ENCODE measurements around the gene DLEC1. TPM values are rescaled to one million over a fixed set of nuclear protein-coding genes. Genes with fewer than 3 reads are reported as not detected.
"Not testable (repeated sequence)": the region's sequence is repeated elsewhere in the genome, so short reads cannot be mapped to it uniquely, and the experiment has no call there.

The DLEC1 gene
- total RNA-seq, 1 experiment from 2014 or later: 1.3 TPM

DNA sequence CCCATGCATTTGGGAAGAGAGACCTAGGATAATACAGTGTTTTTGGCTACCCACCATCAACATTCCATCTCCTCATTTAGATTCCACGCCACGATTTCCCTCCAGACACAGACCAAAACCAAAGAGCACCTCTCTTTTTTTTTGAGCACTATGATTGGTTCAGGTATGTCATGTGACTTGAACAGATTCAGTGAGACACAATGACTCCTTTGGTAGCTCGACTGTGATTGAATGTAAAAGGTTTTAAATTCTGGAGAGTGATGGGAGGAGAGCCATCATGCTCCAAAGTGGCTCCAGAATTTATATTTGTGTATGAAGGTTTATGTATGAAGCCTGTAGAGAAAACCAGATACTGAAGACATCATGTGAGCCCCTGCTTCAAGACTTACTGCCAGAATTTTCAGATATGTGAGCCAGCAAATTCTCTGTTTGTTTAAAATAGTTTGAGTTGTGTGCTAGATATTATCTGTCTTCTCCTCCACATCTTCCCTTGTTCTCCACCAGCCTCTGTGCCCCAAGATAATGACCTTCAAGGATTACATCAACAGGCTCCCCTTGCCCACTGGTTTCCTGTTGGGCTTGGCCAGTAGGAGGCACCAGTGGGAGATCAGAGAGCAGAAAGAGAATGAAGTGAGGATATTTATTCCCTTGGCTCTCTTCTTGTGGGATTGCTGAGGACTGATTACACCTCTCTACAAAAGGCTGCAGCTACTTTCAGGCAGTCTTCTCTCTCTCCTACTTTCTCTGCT, 111.9 kb downstream of the DLEC1 start:
- Histone ChIP-seq H3K27me3 (ENCODE audit: control insufficient read depth, insufficient read depth, low read length) (no peaks in the 10 kb centered on the region), H3K4me3 (ENCODE audit: insufficient read depth, low read depth, low read length) (no peak overlapping the region), H3K36me3 (replicated peaks; ENCODE audit: control insufficient read depth, insufficient read depth, low read length) (no peaks in the 10 kb centered on the region)
- DNase-seq: no peak

- H3K4me3 ChIP-seq (ENCODE audit: insufficient read depth, low read depth, low read length): no peak overlapping the region
- no peak for DNase-seq
- no peaks in the 10 kb centered on the region for H3K27me3 ChIP-seq (ENCODE audit: control insufficient read depth, insufficient read depth, low read length)
- H3K36me3 ChIP-seq (replicated peaks; ENCODE audit: control insufficient read depth, insufficient read depth, low read length): no peaks in the 10 kb centered on the region
Observed at GRCh38 chr3:38151667-38152265, 112.8 kb downstream of the DLEC1 start.

GRCh38 chr3:38152609-38153008, 113.6 kb downstream of the DLEC1 start:
- H3K27me3 ChIP-seq (ENCODE audit: control insufficient read depth, insufficient read depth, low read length): no peaks in the 10 kb centered on the region
- DNase-seq: no peak
- H3K36me3 ChIP-seq (replicated peaks; ENCODE audit: control insufficient read depth, insufficient read depth, low read length): no peaks in the 10 kb centered on the region
- H3K4me3 ChIP-seq (ENCODE audit: insufficient read depth, low read depth, low read length): no peak overlapping the region

DNA sequence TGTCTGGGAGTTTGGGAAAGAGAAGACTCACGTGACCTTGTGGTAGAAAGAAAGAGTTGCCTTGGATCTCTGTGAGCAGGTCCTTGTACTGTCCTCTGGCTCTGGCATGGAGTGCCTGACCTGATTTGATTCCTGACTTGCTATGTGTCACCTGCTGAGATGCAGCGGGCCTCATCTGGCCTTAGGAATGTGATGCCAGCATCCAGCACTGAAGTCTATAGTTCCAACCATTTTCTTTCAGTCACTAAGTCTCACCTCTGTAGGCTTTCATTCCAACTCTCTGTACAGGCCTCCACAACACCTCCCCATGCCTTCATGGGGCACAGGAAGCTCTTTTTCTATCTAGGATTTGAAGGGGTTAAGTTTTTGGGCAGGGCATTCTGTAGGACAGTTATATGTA, 114.2 kb downstream of the DLEC1 start:
- no peaks in the 10 kb centered on the region for H3K36me3 ChIP-seq (replicated peaks; ENCODE audit: control insufficient read depth, insufficient read depth, low read length)
- no peak for DNase-seq
- no peaks in the 10 kb centered on the region for H3K27me3 ChIP-seq (ENCODE audit: control insufficient read depth, insufficient read depth, low read length)
- H3K4me3 ChIP-seq (ENCODE audit: insufficient read depth, low read depth, low read length): no peak overlapping the region

- Histone ChIP-seq H3K36me3 (replicated peaks; ENCODE audit: control insufficient read depth, insufficient read depth, low read length) (no peaks in the 10 kb centered on the region), H3K4me3 (ENCODE audit: insufficient read depth, low read depth, low read length) (no peak overlapping the region), H3K27me3 (ENCODE audit: control insufficient read depth, insufficient read depth, low read length) (no peaks in the 10 kb centered on the region)
- DNase-seq: no peak
Observed at GRCh38 chr3:38154033-38154494, 115.1 kb downstream of the DLEC1 start.

DNA sequence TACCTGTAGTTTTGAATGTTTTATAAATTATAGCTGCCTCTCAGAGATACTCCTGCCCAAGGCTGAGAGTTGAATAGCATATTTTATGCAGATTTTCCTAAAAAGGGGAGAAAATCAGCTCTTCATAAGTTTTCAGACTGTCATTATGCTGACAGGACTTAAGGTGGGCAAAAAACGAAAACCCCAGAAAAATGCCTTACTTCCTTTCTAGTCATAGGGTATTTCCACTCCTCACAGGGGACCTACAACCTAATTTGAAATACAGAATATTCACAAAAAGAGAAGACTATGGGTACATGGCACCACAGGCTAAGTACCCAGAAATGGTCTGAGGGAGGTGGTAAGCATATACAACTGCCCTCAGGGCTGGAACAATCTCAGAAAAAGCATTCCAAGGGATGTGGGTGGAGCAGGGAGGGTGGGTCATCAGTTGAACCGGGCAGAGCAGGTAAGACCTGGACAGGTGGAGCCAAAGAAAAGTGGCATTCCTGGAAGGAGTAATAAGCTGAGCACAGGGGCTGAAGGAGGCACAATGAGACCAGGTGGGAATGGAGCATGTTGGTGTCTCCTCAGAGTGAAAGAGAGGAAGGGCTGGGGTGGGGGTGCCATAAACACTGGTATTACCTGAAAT, 115.7 kb downstream of the DLEC1 start:
- DNase-seq: no peak
- no peaks in the 10 kb centered on the region for H3K36me3 ChIP-seq (replicated peaks; ENCODE audit: control insufficient read depth, insufficient read depth, low read length)
- no peaks in the 10 kb centered on the region for H3K27me3 ChIP-seq (ENCODE audit: control insufficient read depth, insufficient read depth, low read length)
- no peak overlapping the region for H3K4me3 ChIP-seq (ENCODE audit: insufficient read depth, low read depth, low read length)

DNA sequence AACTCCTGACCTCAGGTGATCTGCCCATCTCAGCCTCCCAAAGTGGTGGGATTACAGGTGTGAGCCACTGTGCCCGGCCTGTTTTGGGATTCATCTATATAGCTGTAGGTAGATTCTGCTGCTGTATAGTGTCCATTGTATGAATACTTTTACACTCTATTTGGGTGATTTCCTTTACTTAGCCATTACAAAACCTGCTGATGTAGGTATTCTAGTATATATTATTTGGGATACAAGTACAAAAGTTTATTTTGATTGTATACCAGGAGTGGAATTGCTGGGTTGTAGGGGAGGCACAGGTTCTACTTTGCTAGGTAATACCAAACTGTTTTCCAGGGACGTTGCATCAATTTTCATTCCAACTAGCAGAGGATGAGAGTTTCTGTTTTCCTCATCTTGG, 116.8 kb downstream of the DLEC1 start:
- no peaks in the 10 kb centered on the region for H3K36me3 ChIP-seq (replicated peaks; ENCODE audit: control insufficient read depth, insufficient read depth, low read length)
- no peak overlapping the region for H3K4me3 ChIP-seq (ENCODE audit: insufficient read depth, low read depth, low read length)
- H3K27me3 ChIP-seq (ENCODE audit: control insufficient read depth, insufficient read depth, low read length): no peaks in the 10 kb centered on the region
- DNase-seq: no peak

GRCh38 chr3:38157117-38157516, 118.1 kb downstream of the DLEC1 start:
- H3K36me3 ChIP-seq (replicated peaks; ENCODE audit: control insufficient read depth, insufficient read depth, low read length): no peaks in the 10 kb centered on the region
- no peak for DNase-seq
- H3K27me3 ChIP-seq (ENCODE audit: control insufficient read depth, insufficient read depth, low read length): no peaks in the 10 kb centered on the region
- no peak overlapping the region for H3K4me3 ChIP-seq (ENCODE audit: insufficient read depth, low read depth, low read length)

DNA sequence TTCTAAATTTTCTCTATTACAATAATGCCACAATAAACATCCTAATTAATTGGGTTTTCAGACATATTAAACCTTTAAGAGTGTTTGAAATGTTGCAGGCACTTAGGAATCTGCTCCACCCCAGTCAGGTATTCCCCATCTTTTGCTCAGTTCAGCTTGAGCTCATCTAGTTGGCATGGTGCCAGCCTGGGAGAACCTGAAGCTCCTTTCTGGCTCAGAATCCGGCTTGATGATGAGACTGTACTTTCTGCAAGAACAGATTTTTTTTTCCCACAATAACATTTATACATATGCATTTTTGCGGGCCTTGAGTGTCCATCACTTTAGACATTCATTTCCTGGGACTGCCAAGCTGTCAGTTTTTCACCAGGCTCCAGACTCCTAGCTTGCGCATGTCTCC, 118.6 kb downstream of the DLEC1 start:
- no peak for DNase-seq
- no peak overlapping the region for H3K4me3 ChIP-seq (ENCODE audit: insufficient read depth, low read depth, low read length)
- no peaks in the 10 kb centered on the region for H3K27me3 ChIP-seq (ENCODE audit: control insufficient read depth, insufficient read depth, low read length)
- no peaks in the 10 kb centered on the region for H3K36me3 ChIP-seq (replicated peaks; ENCODE audit: control insufficient read depth, insufficient read depth, low read length)

DNA sequence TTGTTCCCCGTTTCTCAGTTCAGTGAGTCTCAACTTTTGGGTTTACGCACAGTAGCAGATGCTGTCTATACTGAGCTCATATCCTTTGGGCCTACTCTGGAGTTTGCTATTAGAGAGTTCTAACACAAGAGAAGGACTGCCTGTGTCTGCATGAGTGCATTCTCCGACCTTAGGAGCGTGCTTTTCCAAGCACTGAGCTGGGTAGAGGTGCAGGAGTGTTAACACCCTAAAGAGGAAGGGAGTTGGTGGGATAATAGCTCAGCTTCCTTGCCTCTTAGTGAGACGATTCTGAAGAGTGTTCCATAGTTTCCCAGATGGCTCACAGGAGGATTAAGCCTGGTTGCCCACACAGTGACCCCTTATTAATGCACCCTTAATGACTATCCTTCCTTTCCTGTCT, 119.5 kb downstream of the DLEC1 start:
- no peaks in the 10 kb centered on the region for H3K27me3 ChIP-seq (ENCODE audit: control insufficient read depth, insufficient read depth, low read length)
- no peaks in the 10 kb centered on the region for H3K36me3 ChIP-seq (replicated peaks; ENCODE audit: control insufficient read depth, insufficient read depth, low read length)
- H3K4me3 ChIP-seq (ENCODE audit: insufficient read depth, low read depth, low read length): no peak overlapping the region
- no peak for DNase-seq

GRCh38 chr3:38160704-38161103, 121.7 kb downstream of the DLEC1 start:
- DNase-seq; H3K27me3 ChIP-seq (ENCODE audit: control insufficient read depth, insufficient read depth, low read length); H3K36me3 ChIP-seq (replicated peaks; ENCODE audit: control insufficient read depth, insufficient read depth, low read length); H3K4me3 ChIP-seq (ENCODE audit: insufficient read depth, low read depth, low read length): not testable (repeated sequence)

- no peak overlapping the region for H3K4me3 ChIP-seq (ENCODE audit: insufficient read depth, low read depth, low read length)
- DNase-seq: no peak
- no peaks in the 10 kb centered on the region for H3K27me3 ChIP-seq (ENCODE audit: control insufficient read depth, insufficient read depth, low read length)
- no peaks in the 10 kb centered on the region for H3K36me3 ChIP-seq (replicated peaks; ENCODE audit: control insufficient read depth, insufficient read depth, low read length)
Observed at GRCh38 chr3:38163117-38163840, 124.3 kb downstream of the DLEC1 start.

GRCh38 chr3:38163841-38164642, 125.0 kb downstream of the DLEC1 start:
- Histone ChIP-seq H3K27me3 (ENCODE audit: control insufficient read depth, insufficient read depth, low read length) (no peaks in the 10 kb centered on the region), H3K4me3 (ENCODE audit: insufficient read depth, low read depth, low read length) (peak overlapping the region; percentile 93), H3K36me3 (replicated peaks; ENCODE audit: control insufficient read depth, insufficient read depth, low read length) (no peaks in the 10 kb centered on the region)
- DNase-seq: no peak

- H3K27me3 ChIP-seq (ENCODE audit: control insufficient read depth, insufficient read depth, low read length): no peaks in the 10 kb centered on the region
- DNase-seq: no peak
- no peaks in the 10 kb centered on the region for H3K36me3 ChIP-seq (replicated peaks; ENCODE audit: control insufficient read depth, insufficient read depth, low read length)
- H3K4me3 ChIP-seq (ENCODE audit: insufficient read depth, low read depth, low read length): peak overlapping the region; percentile 93
Observed at GRCh38 chr3:38164643-38164951, 125.6 kb downstream of the DLEC1 start.

Measured in H7 (cell line).